Colonic mucosa (tissue), 4 donors: Measurements from ENCODE around the gene UBE2L6. TPM values are rescaled to one million over a fixed set of nuclear protein-coding genes. Genes with fewer than 3 reads are reported as not detected.
A peak's percentile ranks its signal among the peaks of the same experiment; 100 is the strongest.

Source experiments
- DNase-seq: peaks from one replicate; pipeline ENCODE4 v3.0.0-alpha.2; 2020
- H3K27ac ChIP-seq: fragments of 200-600 bp; one replicate; pipeline ENCODE4 v1.8.0; 2021
- H3K27me3 ChIP-seq: fragments of 200-600 bp; one replicate; pipeline ENCODE4 v1.8.0; 2021
- H3K36me3 ChIP-seq: fragments of 200-600 bp; one replicate; pipeline ENCODE4 v1.8.0; 2021
- H3K4me1 ChIP-seq: fragments of 200-600 bp; one replicate; pipeline ENCODE4 v1.8.0; 2021; ENCODE audit warnings: mild to moderate bottlenecking
- H3K4me3 ChIP-seq: fragments of 200-600 bp; one replicate; pipeline ENCODE4 v1.8.0; 2021
- H3K9ac ChIP-seq, 2 donors: one replicate each; pipeline ENCODE4 v1.7.0; 2013; ENCODE audit warnings: control low read depth in 2 of 2, low read depth in 2 of 2, low read length in 2 of 2
- H3K9me3 ChIP-seq: fragments of 200-600 bp; one replicate; pipeline ENCODE4 v1.8.0; 2021
- intact Hi-C: fragments of 100-400 bp; cut with DNase I; formaldehyde crosslinking; loops from one replicate; pipeline ENCODE4 v1.14.1; 2022
- total RNA-seq, 2 donors: library from RNA; stranded (reverse); fragmentation: NEBNext Ultra II Directional in 1 of 2; extraction: Animal tissue kit (Norgen Biotek cat#: 25700) in 1 of 2; gene quantifications; one replicate each; pipeline ENCODE4 v1.2.1, GENCODE V29; 2021
- TF ChIP-seq, protein P1 (sequence below): fragments of 200-600 bp; IDR thresholded peaks from one replicate; pipeline ENCODE4 v1.8.0; 2022; ENCODE audit warnings: antibody characterized with exemption, mild to moderate bottlenecking
- donor health status: healthy.
- donor health status: DM: no; HTN: no; CAD: no.
- donor health status: DM: no; HTN: no; CAD: no.

UBE2L6 gene
- total RNA-seq, 2 donors from 2014 or later, result 28.3 to 35.3 TPM

DNA sequence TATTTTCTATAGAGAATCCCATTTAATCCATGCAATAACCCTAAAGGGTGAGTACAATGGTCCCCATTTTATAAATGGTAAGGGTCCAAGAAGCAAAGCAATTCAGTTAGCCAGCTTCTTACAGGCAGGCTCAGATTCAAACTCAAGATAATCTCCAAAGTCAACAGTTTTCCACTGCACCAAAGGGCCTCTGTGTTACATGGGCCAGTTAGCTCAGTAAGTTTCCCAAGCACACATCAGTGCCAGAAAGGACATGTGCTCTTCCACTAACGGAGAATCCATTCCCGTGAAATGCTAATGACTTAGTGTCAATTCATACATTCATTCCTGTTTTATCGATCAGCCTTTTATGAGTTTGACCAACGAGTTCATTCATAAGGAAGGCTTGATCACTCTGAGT lies 63.0 kb downstream of the UBE2L6 start:
- Histone ChIP-seq H3K36me3 (no peaks in the 10 kb centered on the region), H3K27ac (no peak overlapping the region), H3K9ac (no peak overlapping the region), H3K4me1 (peaks cover 5% of the 10 kb centered on the region), H3K4me3 (no peak overlapping the region), H3K27me3 (no peaks in the 10 kb centered on the region), H3K9me3 (no peaks in the 10 kb centered on the region)
- intact Hi-C loops, result no loop called here
- no peak for DNase-seq
- TF ChIP-seq, protein P1, sequence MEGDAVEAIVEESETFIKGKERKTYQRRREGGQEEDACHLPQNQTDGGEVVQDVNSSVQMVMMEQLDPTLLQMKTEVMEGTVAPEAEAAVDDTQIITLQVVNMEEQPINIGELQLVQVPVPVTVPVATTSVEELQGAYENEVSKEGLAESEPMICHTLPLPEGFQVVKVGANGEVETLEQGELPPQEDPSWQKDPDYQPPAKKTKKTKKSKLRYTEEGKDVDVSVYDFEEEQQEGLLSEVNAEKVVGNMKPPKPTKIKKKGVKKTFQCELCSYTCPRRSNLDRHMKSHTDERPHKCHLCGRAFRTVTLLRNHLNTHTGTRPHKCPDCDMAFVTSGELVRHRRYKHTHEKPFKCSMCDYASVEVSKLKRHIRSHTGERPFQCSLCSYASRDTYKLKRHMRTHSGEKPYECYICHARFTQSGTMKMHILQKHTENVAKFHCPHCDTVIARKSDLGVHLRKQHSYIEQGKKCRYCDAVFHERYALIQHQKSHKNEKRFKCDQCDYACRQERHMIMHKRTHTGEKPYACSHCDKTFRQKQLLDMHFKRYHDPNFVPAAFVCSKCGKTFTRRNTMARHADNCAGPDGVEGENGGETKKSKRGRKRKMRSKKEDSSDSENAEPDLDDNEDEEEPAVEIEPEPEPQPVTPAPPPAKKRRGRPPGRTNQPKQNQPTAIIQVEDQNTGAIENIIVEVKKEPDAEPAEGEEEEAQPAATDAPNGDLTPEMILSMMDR, result no peak

DNA sequence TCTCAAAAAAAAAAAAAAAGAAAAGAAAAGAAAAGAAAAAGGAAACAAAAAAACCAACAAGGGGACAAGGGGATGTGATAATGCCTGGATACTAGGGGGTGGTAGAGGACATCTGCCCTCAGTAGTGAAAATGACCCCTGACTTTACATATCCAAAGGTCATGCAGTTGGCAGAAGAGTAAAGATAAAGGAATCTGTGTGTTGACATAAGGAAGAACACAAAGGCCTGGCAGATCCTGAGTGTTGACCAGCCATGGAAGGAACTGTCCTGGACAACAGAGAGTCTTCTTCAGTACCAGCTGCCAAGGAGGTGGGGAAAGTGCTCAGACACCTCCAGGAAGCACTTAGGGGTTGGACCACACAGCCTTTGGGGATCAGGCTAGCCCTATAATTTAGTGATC lies 64.6 kb downstream of the UBE2L6 start:
- H3K36me3 ChIP-seq, result no peaks in the 10 kb centered on the region
- no peaks in the 10 kb centered on the region for H3K27me3 ChIP-seq
- no peaks in the 10 kb centered on the region for H3K9me3 ChIP-seq
- peaks cover 5% of the 10 kb centered on the region for H3K4me1 ChIP-seq
- TF ChIP-seq, protein P1, result no peak
- no peak overlapping the region for H3K4me3 ChIP-seq
- H3K27ac ChIP-seq, result no peak overlapping the region
- H3K9ac ChIP-seq, result no peak overlapping the region
- intact Hi-C loops, result no loop called here
- no peak for DNase-seq

DNA sequence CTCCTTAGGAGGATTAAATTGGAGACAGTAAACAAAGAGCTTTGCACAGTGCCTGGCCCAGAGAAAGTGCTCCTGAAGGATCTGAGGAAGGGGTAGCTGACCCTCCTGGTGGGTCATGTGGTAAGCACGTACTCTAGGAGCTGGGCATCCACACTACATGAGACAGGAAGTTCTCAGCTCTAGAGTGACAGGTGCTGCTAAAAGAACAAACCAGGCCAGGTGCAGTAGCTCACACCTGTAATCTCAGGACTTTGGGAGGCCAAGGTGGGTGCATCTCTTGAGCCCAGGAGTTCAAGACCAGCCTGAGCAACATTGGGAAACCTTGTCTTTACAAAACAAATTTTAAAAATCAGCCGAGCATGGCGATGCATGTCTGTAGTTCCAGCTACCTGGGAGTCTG lies 65.1 kb downstream of the UBE2L6 start:
- H3K4me3 ChIP-seq, result no peak overlapping the region
- H3K4me1 ChIP-seq, result peaks cover 5% of the 10 kb centered on the region
- H3K27me3 ChIP-seq, result no peaks in the 10 kb centered on the region
- intact Hi-C loops, result no loop called here
- no peaks in the 10 kb centered on the region for H3K9me3 ChIP-seq
- peak overlapping the region in 1 of 2 donors; percentile 8 for H3K9ac ChIP-seq
- H3K27ac ChIP-seq, result no peak overlapping the region
- DNase-seq, result no peak
- H3K36me3 ChIP-seq, result no peaks in the 10 kb centered on the region
- TF ChIP-seq, protein P1, result no peak

DNA sequence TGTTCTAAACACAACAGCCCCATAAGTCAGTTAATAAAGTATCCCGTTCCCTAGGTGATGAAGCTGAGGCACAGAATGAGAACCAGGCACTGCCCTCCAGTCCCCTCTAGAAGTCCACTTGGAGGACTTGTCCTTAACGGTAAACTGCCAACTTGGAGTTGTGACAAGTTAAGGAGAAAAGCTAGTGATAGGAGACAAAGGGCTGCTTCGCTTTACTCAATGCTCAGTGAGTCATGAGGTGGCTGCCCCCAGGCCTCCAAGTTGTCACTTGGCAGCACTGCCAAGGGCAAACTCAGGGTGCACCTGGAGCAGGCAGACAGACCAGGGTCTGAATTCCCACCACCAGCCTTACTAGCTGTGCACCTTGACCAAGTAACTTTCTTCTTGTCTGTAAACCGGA lies 65.5 kb downstream of the UBE2L6 start:
- Histone ChIP-seq H3K36me3 (no peaks in the 10 kb centered on the region), H3K9ac (no peak overlapping the region), H3K27ac (no peak overlapping the region), H3K4me3 (no peak overlapping the region), H3K4me1 (peaks cover 5% of the 10 kb centered on the region), H3K27me3 (no peaks in the 10 kb centered on the region), H3K9me3 (no peaks in the 10 kb centered on the region)
- DNase-seq, result no peak
- TF ChIP-seq, protein P1, result no peak
- intact Hi-C loops, result no loop called here

Other genes starting within 250 kb of the UBE2L6 start
- 100 to 1,000 TPM; 113 to 117 TPM for gene TNKS1BP1, start 242.7 kb downstream of the UBE2L6 start, total RNA-seq
- 100 to 1,000 TPM in 1 of 2 donors, 10 to 100 TPM in 1; 72.7 to 162 TPM for gene SSRP1, start 231.8 kb downstream of the UBE2L6 start, total RNA-seq
- not detected for gene P2RX3, start 229.3 kb downstream of the UBE2L6 start, total RNA-seq
- not detected for gene PRG3, start 186.5 kb downstream of the UBE2L6 start, total RNA-seq
- not detected for gene PRG2, start 177.0 kb downstream of the UBE2L6 start, total RNA-seq
- gene SLC43A3, start 140.6 kb downstream of the UBE2L6 start, total RNA-seq, result 10 to 100 TPM; 10.6 to 21.4 TPM
- gene RTN4RL2, start 107.1 kb downstream of the UBE2L6 start, total RNA-seq, result under 1 TPM; 0.54 to 0.82 TPM
- 10 to 100 TPM in 1 of 2 donors, 1 to 10 TPM in 1; 8.7 to 19.0 TPM for gene SLC43A1, start 52.0 kb downstream of the UBE2L6 start, total RNA-seq
- gene TIMM10, start 36.9 kb downstream of the UBE2L6 start, total RNA-seq, result 10 to 100 TPM; 54.8 to 67.1 TPM
- not detected for gene SMTNL1, start 30.1 kb downstream of the UBE2L6 start, total RNA-seq
- gene SERPING1, start 30.0 kb upstream of the UBE2L6 start, total RNA-seq, result 10 to 100 TPM; 18.7 to 57.5 TPM
- under 1 TPM; 0.44 to 0.98 TPM for gene YPEL4, start 82.2 kb upstream of the UBE2L6 start, total RNA-seq
- 10 to 100 TPM; 13.5 to 14.9 TPM for gene CLP1, start 90.1 kb upstream of the UBE2L6 start, total RNA-seq
- 10 to 100 TPM; 80.2 to 82.1 TPM for gene ZDHHC5, start 100.4 kb upstream of the UBE2L6 start, total RNA-seq
- gene MED19, start 144.5 kb upstream of the UBE2L6 start, total RNA-seq, result 10 to 100 TPM; 10.6 to 14.0 TPM
- 100 to 1,000 TPM in 1 of 2 donors, 10 to 100 TPM in 1; 92.1 to 145 TPM for gene TMX2, start 144.9 kb upstream of the UBE2L6 start, total RNA-seq
- 100 to 1,000 TPM in 1 of 2 donors, 10 to 100 TPM in 1; 86.9 to 140 TPM for gene SELENOH, start 173.8 kb upstream of the UBE2L6 start, total RNA-seq
- not detected for gene BTBD18, start 184.1 kb upstream of the UBE2L6 start, total RNA-seq
- gene CTNND1, start 194.1 kb upstream of the UBE2L6 start, total RNA-seq, result 100 to 1,000 TPM; 375 to 416 TPM